Measurements from ENCODE around the gene CCDC91.

The CCDC91 gene

GRCh38 chr12:28239918-28240317 lies 49.7 kb downstream of the CCDC91 start:
- no peak for ATAC-seq
- TF ChIP-seq ZFP30 (CRISPR knock-in tag; IDR thresholded peaks at IDR 0.05) (no peak), ARNTL (CRISPR knock-in tag; IDR thresholded peaks at IDR 0.05; ENCODE audit: borderline replicate concordance, low read depth) (no peak), POU6F1 (CRISPR knock-in tag; IDR thresholded peaks at IDR 0.05; ENCODE audit: borderline replicate concordance, low read depth) (no peak), BACH2 (CRISPR knock-in tag; IDR thresholded peaks at IDR 0.05; ENCODE audit: borderline replicate concordance) (no peak), TOX (CRISPR knock-in tag; IDR thresholded peaks at IDR 0.05; ENCODE audit: borderline replicate concordance) (no peak), ISL1 (CRISPR knock-in tag; IDR thresholded peaks at IDR 0.05) (no peak), ZNF70 (CRISPR knock-in tag; IDR thresholded peaks at IDR 0.05) (no peak), PATZ1 (CRISPR knock-in tag; IDR thresholded peaks at IDR 0.05; ENCODE audit: borderline replicate concordance) (no peak), ZNF565 (CRISPR knock-in tag; conservative IDR thresholded peaks at IDR 0.05; ENCODE audit: low read depth) (no peak), ZC3H10 (CRISPR knock-in tag; IDR thresholded peaks at IDR 0.05) (no peak), CSDC2 (CRISPR knock-in tag; IDR thresholded peaks at IDR 0.05) (no peak), ZFP3 (CRISPR knock-in tag; IDR thresholded peaks at IDR 0.05) (no peak), TCF4 (CRISPR knock-in tag; IDR thresholded peaks at IDR 0.05; ENCODE audit: borderline replicate concordance) (no peak), SNAI2 (CRISPR knock-in tag; IDR thresholded peaks at IDR 0.05) (no peak), CREB5 (CRISPR knock-in tag; IDR thresholded peaks at IDR 0.05; ENCODE audit: low read depth) (no peak), OSR1 (CRISPR knock-in tag; IDR thresholded peaks at IDR 0.05) (no peak), RARB (CRISPR knock-in tag; IDR thresholded peaks at IDR 0.05) (no peak)

- ATAC-seq = no peak
- TF ChIP-seq TCF4 (CRISPR knock-in tag; IDR thresholded peaks at IDR 0.05; ENCODE audit: borderline replicate concordance) = no peak
- no peak for TF ChIP-seq ZC3H10 (CRISPR knock-in tag; IDR thresholded peaks at IDR 0.05)
- TF ChIP-seq ZFP3 (CRISPR knock-in tag; IDR thresholded peaks at IDR 0.05) = no peak
- TF ChIP-seq BACH2 (CRISPR knock-in tag; IDR thresholded peaks at IDR 0.05; ENCODE audit: borderline replicate concordance) = no peak
- no peak for TF ChIP-seq ZNF70 (CRISPR knock-in tag; IDR thresholded peaks at IDR 0.05)
- no peak for TF ChIP-seq CREB5 (CRISPR knock-in tag; IDR thresholded peaks at IDR 0.05; ENCODE audit: low read depth)
- no peak for TF ChIP-seq OSR1 (CRISPR knock-in tag; IDR thresholded peaks at IDR 0.05)
- TF ChIP-seq TSHZ2 (CRISPR knock-in tag; IDR thresholded peaks at IDR 0.05) = no peak
- no peak for TF ChIP-seq PATZ1 (CRISPR knock-in tag; IDR thresholded peaks at IDR 0.05; ENCODE audit: borderline replicate concordance)
- no peak for TF ChIP-seq GLIS3 (CRISPR knock-in tag; IDR thresholded peaks at IDR 0.05)
- no peak for TF ChIP-seq ISL1 (CRISPR knock-in tag; IDR thresholded peaks at IDR 0.05)
- no peak for TF ChIP-seq ESRRG (CRISPR knock-in tag; IDR thresholded peaks at IDR 0.05)
- TF ChIP-seq CSDC2 (CRISPR knock-in tag; IDR thresholded peaks at IDR 0.05) = no peak
- TF ChIP-seq ARNTL (CRISPR knock-in tag; IDR thresholded peaks at IDR 0.05; ENCODE audit: borderline replicate concordance, low read depth) = no peak
- no peak for TF ChIP-seq ZNF565 (CRISPR knock-in tag; conservative IDR thresholded peaks at IDR 0.05; ENCODE audit: low read depth)
- TF ChIP-seq ZFP30 (CRISPR knock-in tag; IDR thresholded peaks at IDR 0.05) = no peak
- TF ChIP-seq SNAI2 (CRISPR knock-in tag; IDR thresholded peaks at IDR 0.05) = no peak
These were observed 50.6 kb downstream of the CCDC91 start for GRCh38 chr12:28240853-28241252.

Measured in SK-N-SH treated with all-trans-retinoic acid at 6 μM for 48 hours (cell line).